HG02885 (cell line): ENCODE data around the gene SCFD1.

ENCODE experiments used
- ATAC-seq: cut with Tn5 transposase; IDR thresholded peaks from one replicate; pipeline ENCODE4 v1.9.1; 2021; ENCODE audit warnings: mild to moderate bottlenecking; ENCODE audit not compliant: unreplicated experiment, poor library complexity

Gene SCFD1

DNA sequence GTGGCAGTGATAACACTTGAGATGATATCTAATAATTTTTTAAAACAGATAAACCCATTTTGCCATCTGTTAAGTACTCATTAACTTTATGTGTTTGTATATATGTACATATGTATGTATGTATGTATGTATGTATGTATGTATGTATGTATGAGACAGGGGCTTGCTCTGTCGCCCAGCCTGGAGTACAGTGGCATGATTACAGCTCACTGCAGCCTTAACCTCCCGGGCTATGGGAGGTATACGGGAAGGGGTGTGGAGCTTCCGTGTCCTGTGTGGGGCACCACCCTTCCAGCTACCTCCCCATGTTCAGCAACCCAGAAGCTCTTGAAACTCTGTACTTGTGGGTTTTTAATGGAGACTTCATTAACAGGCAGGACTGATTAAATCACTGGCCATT lies 116.9 kb downstream of the SCFD1 start:
- ATAC-seq, result no peak

DNA sequence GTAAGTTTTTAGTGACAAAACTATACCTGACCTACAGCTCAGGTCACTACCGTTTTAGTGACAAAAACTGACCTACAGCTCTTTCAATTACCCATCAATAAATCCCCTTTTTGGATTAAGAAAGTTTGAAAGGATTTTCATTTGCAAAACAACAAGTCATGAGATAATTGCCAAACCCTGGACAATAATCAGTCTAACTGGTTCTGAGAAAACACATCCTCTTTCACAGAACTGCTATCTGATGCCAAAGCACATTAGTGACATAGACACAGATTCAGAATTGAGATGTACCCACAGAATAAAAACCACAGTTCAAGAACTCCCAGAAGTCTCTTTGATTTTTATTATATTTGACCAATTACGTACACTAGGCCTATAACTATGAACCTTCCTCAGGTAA lies 126.2 kb downstream of the SCFD1 start:
- ATAC-seq, result no peak

DNA sequence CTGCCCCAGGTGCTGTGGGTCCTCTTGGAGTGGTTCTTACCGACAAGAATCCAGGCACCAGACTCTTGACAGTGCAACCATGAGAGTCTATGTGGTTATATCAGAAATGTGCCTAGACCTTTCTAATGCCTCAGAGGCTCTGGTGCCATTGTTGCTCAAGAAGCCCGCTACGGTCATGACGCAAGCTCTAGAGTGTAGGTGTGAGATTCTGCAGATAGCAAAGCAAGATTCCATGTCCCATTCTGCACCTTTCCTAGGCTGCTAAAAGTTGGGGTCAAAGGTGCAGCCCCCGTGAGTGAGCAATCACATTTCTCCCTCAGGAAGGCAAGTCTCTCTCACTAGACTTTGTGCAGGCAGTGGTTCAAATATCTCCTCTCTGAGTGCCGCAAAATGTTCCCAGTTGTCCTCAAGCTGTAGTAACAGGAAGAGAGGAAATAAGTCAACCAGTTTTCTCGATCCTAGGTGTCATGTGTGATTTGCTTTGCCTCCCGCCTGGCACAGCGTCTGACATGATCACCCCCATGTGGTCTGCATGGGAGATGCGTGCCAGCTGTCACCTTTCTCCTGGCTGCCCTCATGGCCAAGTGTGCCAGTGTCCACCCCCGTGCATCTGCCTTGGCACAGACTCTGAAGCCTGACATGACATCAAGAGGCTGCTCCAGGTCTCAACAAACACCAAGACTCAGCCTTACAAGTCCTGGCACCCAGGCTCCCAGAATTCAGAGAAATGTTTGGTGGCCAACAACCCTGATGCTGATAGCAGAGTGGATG lies 129.7 kb downstream of the SCFD1 start:
- no peak for ATAC-seq

- ATAC-seq, result no peak
These were observed 131.3 kb downstream of the SCFD1 start for GRCh38 chr14:30753452-30753851.

GRCh38 chr14:30754778-30755177 lies 132.7 kb downstream of the SCFD1 start:
- ATAC-seq, result no peak

GRCh38 chr14:30756594-30756993 lies 134.5 kb downstream of the SCFD1 start:
- ATAC-seq, result no peak

DNA sequence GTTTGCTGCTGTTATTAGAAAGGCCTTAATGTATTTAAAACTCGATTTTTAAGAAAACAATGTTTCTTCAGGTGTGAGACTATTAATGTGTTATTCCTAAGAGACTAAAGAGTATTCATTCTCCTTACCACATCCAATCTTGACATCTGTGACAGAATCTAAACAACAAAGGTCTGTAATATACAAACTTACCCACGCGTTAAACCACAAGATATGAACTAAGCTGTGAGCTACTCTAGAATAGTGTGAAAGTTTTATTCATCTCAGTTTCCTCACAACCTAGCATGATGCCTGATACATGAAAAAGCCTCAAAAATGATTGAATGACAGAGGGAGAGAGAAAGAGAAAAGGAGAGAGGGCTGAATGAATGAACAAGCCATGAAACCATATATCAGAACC lies 135.0 kb downstream of the SCFD1 start:
- ATAC-seq, result peak; percentile 38

DNA sequence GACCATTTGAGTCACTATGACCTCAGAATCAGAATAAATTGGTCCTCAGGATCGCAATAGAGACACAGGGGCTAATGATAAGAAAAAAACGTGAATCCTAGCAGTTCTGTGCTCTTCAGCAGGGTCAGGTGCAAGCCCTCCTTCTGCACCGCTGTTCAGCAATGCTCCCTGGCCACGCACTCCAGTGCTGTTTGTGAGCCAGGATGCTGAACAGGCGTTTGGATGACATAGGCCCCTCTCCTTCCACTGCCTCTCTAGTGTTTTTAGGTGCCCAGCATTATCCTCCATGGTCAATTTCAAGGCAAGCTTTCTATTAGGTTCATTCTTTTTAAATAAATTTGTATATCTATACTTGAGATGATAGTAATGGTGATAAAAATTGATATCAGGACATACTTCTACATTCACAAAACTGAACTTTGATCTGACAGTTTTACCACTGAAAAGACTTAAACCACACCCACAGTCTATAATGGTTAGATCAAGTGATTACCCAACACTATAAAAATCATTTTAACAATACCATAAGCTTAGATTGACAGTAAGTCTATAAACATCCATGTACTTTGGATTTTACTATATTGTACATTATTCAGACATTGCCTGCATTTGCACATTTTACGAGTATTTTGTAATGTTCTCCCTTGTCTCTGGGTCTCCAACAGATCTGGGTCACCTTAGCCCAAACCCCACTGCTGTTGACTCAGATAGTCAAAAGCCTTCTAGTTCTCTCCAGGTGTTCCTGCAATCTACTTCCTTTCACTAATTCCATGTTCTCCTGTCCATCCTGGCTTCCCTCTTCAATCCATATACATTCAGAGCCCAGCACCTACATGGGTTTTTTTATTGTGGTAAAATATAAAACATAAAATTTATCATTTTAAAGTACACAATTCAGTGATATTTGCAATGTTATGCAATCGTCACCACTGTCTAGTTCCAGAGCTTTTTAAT lies 137.3 kb downstream of the SCFD1 start:
- no peak for ATAC-seq

- no peak for ATAC-seq
These were observed 141.8 kb downstream of the SCFD1 start for GRCh38 chr14:30763891-30764290.

DNA sequence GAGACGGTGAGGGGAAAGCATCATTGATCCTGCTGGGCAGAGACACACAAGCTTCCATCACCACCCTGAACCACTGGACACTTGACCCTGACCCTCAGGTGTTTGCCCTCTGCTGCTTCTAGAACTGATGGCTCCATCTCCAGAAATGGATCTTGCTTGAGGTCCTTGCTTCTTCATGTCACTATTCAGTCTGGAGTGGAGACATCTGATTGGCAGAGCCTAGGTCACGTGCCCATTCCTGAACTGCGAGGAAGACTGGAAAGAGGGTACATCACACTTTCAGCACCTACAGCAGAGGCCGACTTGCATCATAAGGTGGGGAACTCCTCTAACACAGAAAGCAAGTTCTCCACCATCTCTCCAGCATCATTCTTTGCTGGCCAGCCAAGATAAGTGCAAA lies 145.5 kb downstream of the SCFD1 start:
- ATAC-seq, result no peak

DNA sequence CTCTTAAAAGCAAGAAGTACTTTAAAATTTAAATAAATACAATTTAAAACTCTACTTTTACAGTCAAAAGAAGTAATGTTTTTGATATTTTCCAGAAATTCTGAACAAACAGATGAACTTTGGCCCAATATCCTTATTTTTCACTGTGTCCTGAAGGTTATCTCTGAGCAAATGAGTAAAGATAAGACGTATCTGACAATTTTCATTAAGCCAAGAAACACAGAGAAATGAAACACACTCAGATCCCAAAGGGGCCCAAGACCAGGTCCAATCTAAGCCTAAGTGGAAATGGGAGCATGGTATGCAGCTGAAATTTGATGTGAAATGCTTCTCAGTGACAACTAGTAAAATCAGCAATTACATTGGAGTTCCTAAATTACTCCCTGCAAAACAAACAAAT lies 146.7 kb downstream of the SCFD1 start:
- no peak for ATAC-seq

GRCh38 chr14:30770376-30770775 lies 148.3 kb downstream of the SCFD1 start:
- ATAC-seq, result no peak

DNA sequence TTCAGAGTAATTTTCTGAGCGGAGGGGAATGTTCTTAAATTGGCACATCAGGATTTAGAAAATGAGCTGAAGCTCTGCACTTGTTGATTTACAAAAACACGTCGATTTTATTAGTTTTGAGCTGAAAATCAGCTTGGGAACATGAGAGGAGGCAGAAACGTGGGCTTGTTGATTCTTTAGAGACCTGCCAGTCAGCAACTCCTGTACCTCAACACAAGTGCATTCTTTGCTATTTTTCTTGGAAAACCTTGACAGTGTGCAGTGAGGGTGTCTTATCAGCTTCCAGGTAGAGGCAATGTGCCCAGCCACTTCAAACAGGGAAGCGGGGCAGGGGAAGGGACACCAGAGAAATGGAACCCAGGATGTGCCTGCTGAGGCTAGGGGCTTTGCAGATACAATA lies 149.5 kb downstream of the SCFD1 start:
- no peak for ATAC-seq

DNA sequence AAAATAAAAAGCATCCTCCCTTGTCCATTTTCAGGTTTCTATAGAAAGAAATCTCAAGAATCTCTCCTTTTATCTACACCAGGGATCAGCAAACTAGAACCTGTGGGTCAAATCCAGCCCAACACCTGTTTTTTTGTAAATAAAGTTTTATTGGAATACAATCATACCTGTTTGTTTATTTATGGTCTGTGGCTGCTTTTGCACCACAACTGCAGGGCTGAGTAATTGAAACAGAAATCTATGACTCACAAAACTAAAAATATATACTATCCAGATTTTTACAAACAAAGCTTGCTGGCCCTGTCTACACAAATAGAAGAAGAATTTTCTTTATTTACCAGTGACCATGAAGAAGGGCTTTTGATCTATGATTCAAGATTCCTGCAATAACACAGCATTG lies 157.1 kb downstream of the SCFD1 start:
- peak; percentile 75 for ATAC-seq
